ENCODE results near the gene MAP2K2. TPM values are rescaled to one million over a fixed set of nuclear protein-coding genes. Genes with fewer than 3 reads are reported as not detected.
A peak's percentile ranks its signal among the peaks of the same experiment; 100 is the strongest.

MAP2K2 gene
- total RNA-seq, 6 donors from 2014 or later, result 86.8 to 170 (median 134) TPM

- H3K27me3 ChIP-seq, result no peaks in the 10 kb centered on the region
- peak overlapping the region; percentile 7 to 100 (median 40) for H3K4me3 ChIP-seq
- DNase-seq (peak; percentile 94 to 96), ATAC-seq (ENCODE audit: low FRiP score in 2 of 2) (peak; percentile 20 to 35)
- WGBS, 2 donors, result 11 to 26% methylated on average over 4 to 6 of the region's 23 CpGs
- peaks cover 66 to 79% (median 71%) of the 10 kb centered on the region in 4 donors for H3K4me1 ChIP-seq
- peaks cover 0 to 12% (median 4%) of the 10 kb centered on the region in 4 donors for H3K36me3 ChIP-seq
- TF ChIP-seq POLR2A (IDR thresholded peaks at IDR 0.05) (no peak), POLR2AphosphoS5 (IDR thresholded peaks at IDR 0.05) (peak in 1 of 2 donors; percentile 37)
- H3K27ac ChIP-seq, result peak overlapping the region; percentile 91 to 98 (median 96)
- no peaks in the 10 kb centered on the region for H3K9me3 ChIP-seq
Observed at GRCh38 chr19:4061178-4061682, 62.7 kb downstream of the MAP2K2 start.

- no peaks in the 10 kb centered on the region for H3K9me3 ChIP-seq
- H3K36me3 ChIP-seq, result peaks cover 0 to 12% (median 4%) of the 10 kb centered on the region in 4 donors
- peak overlapping the region; percentile 91 to 98 (median 96) for H3K27ac ChIP-seq
- no peak for TF ChIP-seq EP300 (IDR thresholded peaks at IDR 0.05)
- no peak for TF ChIP-seq POLR2A (IDR thresholded peaks at IDR 0.05)
- TF ChIP-seq POLR2AphosphoS5 (IDR thresholded peaks at IDR 0.05), result no peak
- no peak for TF ChIP-seq CTCF (IDR thresholded peaks at IDR 0.05)
- H3K27me3 ChIP-seq, result no peaks in the 10 kb centered on the region
- ATAC-seq (ENCODE audit: low FRiP score in 2 of 2) (no peak), DNase-seq (peak; percentile 23 to 52)
- peaks cover 66 to 84% (median 71%) of the 10 kb centered on the region in 4 donors for H3K4me1 ChIP-seq
- 81 to 83% methylated on average over 3 to 15 of the region's 16 CpGs for WGBS, 2 donors
- H3K4me3 ChIP-seq, result peak overlapping the region; percentile 7 to 100 (median 40)
Observed at GRCh38 chr19:4060621-4061177, 63.2 kb downstream of the MAP2K2 start.

- H3K4me3 ChIP-seq, result peak overlapping the region in 3 of 4 donors; percentile 6 to 100 (median 50)
Observed at GRCh38 chr19:4059891-4060620, 63.9 kb downstream of the MAP2K2 start.

GRCh38 chr19:4059453-4059871 is 64.5 kb downstream of the MAP2K2 start:
- H3K4me1 ChIP-seq, result peaks cover 66 to 83% (median 70%) of the 10 kb centered on the region in 4 donors
- peak overlapping the region; percentile 91 to 98 (median 96) for H3K27ac ChIP-seq
- H3K36me3 ChIP-seq, result peaks cover under 1 to 21% (median 12%) of the 10 kb centered on the region in 4 donors
- H3K9me3 ChIP-seq, result no peaks in the 10 kb centered on the region
- no peaks in the 10 kb centered on the region for H3K27me3 ChIP-seq
- TF ChIP-seq CTCF (IDR thresholded peaks at IDR 0.05) (peak in 1 of 6 experiments; percentile 7), POLR2AphosphoS5 (IDR thresholded peaks at IDR 0.05) (no peak)
- WGBS, 2 donors, result 20 to 46% methylated on average over 1 to 15 of the region's 19 CpGs
- DNase-seq, result peak in 1 of 2 donors; percentile 86
- peak overlapping the region in 3 of 4 donors; percentile 6 to 100 (median 50) for H3K4me3 ChIP-seq
- no peak for ATAC-seq (ENCODE audit: low FRiP score in 2 of 2)

More at GRCh38 chr19:4059891-4060620, 63.9 kb downstream of the MAP2K2 start:
- Histone ChIP-seq H3K27me3 (no peaks in the 10 kb centered on the region), H3K9me3 (no peaks in the 10 kb centered on the region), H3K36me3 (peaks cover 0 to 15% (median 6%) of the 10 kb centered on the region in 4 donors), H3K4me1 (peaks cover 66 to 84% (median 71%) of the 10 kb centered on the region in 4 donors), H3K27ac (peak overlapping the region; percentile 91 to 98 (median 96))
- 53 to 68% methylated on average over 12 to 36 of the region's 42 CpGs for WGBS, 2 donors
- DNase-seq, result peak; percentile 64 to 89
- TF ChIP-seq POLR2A (IDR thresholded peaks at IDR 0.05) (no peak), EP300 (IDR thresholded peaks at IDR 0.05) (no peak), CTCF (IDR thresholded peaks at IDR 0.05) (no peak), POLR2AphosphoS5 (IDR thresholded peaks at IDR 0.05) (no peak)
- ATAC-seq (ENCODE audit: low FRiP score in 2 of 2), result peak in 1 of 2 donors; percentile 38
